GM21723 (cell line): ENCODE measurements around the gene IL17D.
"Not testable (repeated sequence)": the region's sequence is repeated elsewhere in the genome, so short reads cannot be mapped to it uniquely, and the experiment has no call there.

Experiments used
- ATAC-seq: cut with Tn5 transposase; IDR thresholded peaks from one replicate; pipeline ENCODE4 v1.9.1; 2021; ENCODE audit warnings: mild to moderate bottlenecking, moderate library complexity; ENCODE audit not compliant: unreplicated experiment

IL17D gene

DNA sequence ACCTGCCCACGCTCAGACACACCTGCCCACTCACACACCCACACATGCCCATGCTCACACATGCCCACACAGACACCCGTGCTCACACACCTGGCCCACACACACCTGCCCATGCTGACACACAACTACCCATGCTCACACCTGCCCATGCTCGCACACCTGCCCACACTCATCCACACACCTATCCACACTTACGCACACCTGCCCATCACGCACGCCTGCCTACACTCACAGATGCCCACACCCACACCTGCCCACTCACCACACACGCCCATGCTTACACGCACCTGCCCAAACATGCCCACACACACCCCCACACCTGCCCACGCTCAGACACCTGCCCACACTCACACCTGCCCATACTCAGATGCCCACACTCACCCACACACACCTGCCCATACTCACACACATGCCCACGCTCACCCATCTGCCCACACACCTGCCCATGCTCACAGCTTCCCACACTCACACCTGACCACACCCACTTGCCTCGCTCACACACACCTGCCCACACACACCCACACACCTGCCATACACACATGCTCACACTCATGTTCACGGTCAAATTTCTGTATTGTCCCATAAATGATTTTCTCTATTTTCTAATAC, 15.6 kb downstream of the IL17D start:
- no peak for ATAC-seq

GRCh38 chr13:20719783-20720182, 16.3 kb downstream of the IL17D start:
- no peak for ATAC-seq

GRCh38 chr13:20720499-20720898, 17.0 kb downstream of the IL17D start:
- ATAC-seq: no peak

GRCh38 chr13:20721058-20721453, 17.6 kb downstream of the IL17D start:
- no peak for ATAC-seq

DNA sequence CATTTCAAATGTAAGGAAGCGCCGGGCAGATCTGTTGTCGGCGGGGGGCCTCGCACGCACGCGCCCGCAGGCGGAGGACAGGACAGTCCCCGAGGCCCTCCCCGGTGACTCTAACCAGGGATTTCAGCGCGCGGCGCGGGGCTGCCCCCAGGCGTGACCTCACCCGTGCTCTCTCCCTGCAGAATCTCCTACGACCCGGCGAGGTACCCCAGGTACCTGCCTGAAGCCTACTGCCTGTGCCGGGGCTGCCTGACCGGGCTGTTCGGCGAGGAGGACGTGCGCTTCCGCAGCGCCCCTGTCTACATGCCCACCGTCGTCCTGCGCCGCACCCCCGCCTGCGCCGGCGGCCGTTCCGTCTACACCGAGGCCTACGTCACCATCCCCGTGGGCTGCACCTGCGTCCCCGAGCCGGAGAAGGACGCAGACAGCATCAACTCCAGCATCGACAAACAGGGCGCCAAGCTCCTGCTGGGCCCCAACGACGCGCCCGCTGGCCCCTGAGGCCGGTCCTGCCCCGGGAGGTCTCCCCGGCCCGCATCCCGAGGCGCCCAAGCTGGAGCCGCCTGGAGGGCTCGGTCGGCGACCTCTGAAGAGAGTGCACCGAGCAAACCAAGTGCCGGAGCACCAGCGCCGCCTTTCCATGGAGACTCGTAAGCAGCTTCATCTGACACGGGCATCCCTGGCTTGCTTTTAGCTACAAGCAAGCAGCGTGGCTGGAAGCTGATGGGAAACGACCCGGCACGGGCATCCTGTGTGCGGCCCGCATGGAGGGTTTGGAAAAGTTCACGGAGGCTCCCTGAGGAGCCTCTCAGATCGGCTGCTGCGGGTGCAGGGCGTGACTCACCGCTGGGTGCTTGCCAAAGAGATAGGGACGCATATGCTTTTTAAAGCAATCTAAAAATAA, 18.2 kb downstream of the IL17D start:
- no peak for ATAC-seq

DNA sequence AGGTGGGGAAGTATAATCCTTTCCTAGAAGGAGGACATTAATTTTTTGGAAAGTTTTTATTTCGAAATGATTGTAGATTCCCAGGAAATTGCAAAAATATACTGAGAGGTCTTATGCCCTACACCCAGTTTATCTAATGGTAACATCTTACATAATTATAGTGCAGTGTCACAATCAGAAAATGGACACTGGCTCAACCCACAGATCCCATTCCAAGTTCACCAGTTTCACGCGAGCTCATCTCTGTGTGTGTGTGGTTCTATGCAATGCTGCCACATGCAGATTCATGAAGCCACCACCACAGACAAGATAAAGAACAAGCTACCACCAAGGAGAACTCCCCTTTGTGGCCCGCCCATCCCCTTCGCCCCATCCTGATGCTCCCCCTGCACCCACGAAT, 24.4 kb downstream of the IL17D start:
- no peak for ATAC-seq

DNA sequence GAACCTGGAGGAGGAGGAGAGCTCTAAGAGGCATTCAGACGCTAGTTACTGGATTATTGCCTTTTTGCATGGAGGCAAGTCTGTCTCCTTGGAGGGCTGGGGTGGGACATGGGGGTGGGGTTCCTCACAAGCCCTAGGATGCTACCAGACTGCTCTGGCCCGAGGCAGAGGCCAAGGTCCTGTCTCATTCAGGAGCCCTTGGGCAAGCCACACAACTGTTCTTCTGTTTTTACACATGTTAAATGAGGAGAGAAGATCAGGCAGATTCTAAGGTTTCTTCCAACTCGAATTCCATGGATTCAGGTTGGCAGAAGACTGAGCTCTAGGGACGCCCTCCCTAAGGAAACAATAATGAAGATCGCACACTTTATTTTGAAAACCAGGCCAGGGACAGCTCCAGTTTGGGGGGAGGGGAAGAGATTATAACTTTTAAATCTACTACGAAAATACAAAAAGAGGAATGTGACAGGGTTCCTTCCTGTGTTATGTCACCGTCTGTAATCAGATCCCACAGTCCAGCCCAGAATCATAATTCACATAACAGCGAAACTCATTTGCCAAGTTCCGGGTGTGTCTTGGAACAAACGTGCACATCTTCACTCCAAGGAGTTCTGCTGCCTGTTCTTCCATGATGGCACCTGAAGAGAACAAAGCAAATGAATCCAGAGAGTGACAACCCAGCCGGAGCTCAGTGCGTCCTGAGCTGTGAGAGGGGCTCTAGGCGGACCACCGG, 25.2 kb downstream of the IL17D start:
- no peak for ATAC-seq

GRCh38 chr13:20729633-20730585, 26.4 kb downstream of the IL17D start:
- no peak for ATAC-seq

DNA sequence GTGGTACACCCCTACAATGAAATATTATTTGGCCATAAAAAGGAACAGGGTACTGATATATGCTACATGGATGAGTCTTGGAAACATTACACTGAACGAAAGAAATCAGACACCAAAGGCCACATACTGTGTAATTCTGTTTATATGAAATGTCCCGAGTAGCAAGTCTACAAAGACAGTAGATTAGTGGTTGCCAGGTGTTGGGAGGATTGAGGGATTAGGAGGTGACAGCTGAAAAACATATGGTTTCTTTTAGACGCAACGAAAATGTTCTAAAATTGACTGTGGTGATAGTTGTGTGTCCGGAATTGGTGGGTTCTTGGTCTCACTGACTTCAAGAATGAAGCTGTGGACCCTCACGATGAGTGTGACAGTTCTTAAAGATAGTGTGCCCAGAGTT, 35.1 kb downstream of the IL17D start:
- no peak for ATAC-seq

DNA sequence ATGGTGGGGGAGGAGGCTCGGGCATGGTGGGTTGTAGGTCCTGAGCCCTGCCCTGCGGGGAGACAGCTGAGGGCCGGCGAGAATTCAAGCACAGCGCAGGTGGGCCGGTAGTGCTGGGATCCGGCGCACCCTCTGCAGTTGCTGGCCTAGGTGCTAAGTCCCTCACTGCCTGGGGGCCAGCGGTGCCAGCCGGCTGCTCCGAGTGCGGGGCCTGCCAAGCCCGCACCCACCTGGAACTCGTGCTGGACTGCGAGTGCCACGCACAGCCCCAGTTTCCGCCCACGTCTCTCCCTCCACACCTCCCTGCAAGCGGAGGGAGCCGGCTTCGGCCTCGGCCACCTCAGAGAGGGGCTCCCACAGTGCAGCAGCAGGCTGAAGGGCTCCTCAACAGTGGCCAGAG, 36.5 kb downstream of the IL17D start:
- no peak for ATAC-seq

GRCh38 chr13:20743830-20744404, 40.4 kb downstream of the IL17D start:
- ATAC-seq: not testable (repeated sequence)

DNA sequence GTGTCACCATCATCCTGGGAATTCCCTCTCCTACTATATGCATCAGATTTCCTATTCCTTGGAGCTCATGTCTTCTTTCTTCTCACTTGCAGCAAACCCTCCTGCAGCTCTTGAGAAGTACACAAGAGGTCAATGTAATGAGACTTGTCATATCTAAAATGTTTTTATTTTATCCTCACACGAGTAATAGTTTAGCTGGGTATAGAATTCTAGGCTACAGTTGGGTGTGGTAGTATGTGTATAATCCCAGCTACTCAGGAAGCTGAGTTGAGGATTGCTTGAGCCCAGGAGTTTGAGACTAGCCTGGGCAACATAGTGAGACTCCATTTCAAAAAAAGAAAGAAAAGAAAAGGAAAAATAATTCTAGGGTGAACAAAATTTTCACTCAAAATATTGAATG, 45.9 kb downstream of the IL17D start:
- no peak for ATAC-seq

GRCh38 chr13:20754009-20754408, 50.5 kb downstream of the IL17D start:
- no peak for ATAC-seq

DNA sequence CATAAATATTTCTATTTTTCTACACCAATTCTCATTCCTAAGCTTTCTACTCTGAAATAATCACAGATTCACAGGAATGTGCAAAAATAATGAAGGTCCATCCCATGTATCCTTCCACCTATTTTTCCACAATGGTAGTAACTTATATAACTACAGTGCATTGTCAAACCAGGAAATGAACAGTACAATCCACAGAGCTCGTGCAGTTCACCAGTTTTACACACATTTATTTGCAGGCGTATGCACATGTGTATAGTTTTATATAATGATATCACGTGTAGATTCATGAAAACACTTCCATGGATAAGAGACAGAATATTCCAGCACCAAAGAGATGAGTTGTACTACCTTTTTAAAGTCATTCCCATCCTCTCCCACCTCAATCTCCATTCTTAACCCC, 57.4 kb downstream of the IL17D start:
- no peak for ATAC-seq

DNA sequence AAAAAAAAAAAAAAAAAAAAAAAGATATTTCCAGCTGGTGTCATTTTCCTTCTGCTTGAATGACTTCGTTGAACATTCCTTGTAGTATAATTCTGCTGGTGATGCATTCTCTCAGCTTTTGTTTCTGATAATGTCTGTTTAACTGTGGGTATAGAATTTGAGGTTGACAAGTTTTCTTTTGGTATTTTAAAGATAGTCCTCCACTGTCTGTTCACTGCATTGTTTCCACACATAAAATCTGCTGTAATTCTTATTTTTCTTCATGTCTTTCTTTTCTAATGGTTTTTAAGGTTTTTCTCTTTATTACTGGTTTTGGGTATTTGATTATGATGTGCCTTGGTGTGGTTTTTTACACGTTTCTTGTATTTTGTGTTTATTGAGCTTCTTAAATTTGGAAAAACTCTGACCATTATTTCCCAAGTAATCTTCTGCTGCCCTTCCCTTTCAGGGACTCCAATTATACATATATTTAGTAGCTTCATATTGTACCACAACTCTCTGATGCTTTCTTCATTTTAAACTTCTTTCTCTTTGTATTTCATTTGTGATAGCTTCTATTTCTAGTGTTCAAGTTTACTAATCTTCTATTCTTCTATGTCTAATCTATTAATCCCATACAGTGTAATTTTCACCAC, 63.9 kb downstream of the IL17D start:
- ATAC-seq: no peak

DNA sequence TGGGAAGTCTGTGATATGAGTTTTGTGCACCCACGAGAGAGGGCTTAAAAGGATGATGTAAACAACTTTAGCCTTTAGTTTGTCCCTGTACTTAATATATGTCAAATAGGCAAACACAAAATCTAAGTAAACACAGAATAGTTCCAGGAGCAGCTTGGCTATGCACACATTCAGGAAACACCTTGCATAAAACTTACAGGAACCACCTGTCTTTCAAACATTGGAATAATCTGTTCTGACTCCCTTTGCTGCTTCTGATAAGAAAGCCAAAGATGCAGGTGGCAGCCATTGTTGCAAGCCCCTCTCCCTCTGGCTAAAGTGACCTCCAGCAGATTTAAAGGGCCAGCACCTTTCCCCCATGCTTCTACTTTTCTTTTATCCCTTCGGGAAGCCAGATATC, 65.6 kb downstream of the IL17D start:
- ATAC-seq: no peak

DNA sequence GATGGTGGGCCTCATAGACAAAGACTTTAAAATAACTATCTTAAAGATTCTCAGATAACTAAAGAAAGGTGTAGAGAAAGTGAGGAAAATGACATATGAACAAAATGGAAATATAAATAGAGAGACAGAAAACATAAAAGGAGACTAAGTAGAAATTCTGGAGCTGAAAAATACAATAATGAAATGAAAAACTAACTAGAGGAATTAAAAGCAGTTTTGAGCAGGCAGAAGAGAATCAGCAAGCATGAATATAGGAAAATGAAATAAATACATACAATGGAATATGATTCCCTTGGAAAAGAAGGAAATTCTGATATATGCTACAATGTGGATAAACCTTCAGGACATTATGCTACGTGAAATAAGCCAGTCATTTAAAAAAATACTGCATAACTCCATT, 66.3 kb downstream of the IL17D start:
- no peak for ATAC-seq
